C4-2B (cell line): ENCODE measurements around the gene REPIN1.

Source experiments
- ZFX ChIP-seq: fragments of 450-650 bp; IDR thresholded peaks from 2 replicates; pipeline ENCODE4 v1.6.1; 2017
- TF ChIP-seq, protein P1 (sequence below): fragments of 450-650 bp; conservative IDR thresholded peaks from 2 replicates; pipeline ENCODE4 v1.5.1; 2017; ENCODE audit warnings: mild to moderate bottlenecking

DNA sequence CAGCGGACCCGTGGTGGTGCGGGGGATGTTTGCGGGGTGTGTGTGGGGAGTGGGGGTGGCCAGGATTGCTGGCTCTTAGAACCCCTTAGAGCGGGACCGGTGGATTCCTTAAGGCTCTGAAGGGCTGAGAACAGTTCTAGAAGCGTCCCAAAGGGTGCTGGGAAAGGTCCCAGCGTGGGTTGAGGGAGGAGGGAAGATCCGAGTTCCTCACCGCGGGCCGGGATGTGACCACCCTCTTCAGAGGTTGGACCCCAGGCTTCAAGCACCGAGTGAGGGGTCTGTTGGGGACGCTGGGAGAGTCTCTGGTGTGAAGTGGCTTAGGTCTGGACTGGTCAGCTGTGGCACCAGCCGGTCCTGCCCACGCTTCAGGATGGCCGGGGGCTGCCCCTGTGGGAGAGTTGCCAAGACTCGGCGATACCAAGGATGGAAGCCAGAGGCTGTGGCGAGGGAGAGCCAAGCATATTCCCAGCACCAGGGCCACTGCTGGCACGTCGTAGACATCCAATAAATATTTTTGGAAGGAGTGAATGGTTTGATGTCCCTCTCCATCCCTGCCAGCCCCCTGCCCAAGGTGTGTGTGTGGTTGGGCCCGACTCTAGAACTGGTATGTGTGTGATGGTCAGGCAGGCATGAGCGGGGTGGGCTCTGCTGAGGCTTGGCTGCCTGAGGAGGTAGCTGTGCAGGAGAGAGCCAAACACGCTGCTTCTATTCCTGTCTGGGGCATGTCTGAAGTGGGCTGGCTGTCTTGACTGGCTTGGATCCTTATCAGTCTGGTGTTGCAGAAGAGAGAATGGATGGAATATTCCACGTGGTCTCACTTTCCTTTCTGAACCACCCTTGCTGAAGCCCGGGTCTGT lies 29.7 kb downstream of the REPIN1 start:
- TF ChIP-seq, protein P1, sequence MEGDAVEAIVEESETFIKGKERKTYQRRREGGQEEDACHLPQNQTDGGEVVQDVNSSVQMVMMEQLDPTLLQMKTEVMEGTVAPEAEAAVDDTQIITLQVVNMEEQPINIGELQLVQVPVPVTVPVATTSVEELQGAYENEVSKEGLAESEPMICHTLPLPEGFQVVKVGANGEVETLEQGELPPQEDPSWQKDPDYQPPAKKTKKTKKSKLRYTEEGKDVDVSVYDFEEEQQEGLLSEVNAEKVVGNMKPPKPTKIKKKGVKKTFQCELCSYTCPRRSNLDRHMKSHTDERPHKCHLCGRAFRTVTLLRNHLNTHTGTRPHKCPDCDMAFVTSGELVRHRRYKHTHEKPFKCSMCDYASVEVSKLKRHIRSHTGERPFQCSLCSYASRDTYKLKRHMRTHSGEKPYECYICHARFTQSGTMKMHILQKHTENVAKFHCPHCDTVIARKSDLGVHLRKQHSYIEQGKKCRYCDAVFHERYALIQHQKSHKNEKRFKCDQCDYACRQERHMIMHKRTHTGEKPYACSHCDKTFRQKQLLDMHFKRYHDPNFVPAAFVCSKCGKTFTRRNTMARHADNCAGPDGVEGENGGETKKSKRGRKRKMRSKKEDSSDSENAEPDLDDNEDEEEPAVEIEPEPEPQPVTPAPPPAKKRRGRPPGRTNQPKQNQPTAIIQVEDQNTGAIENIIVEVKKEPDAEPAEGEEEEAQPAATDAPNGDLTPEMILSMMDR: no peak
- TF ChIP-seq ZFX: no peak
